Neural cell (in vitro differentiated cells): Measurements from ENCODE around the gene SYT2. TPM values are rescaled to one million over a fixed set of nuclear protein-coding genes. Genes with fewer than 3 reads are reported as not detected.

Experiments used
- H2AFZ ChIP-seq: fragments of 200-600, 300-800 bp; sonication (generic), shearing (Covaris generic); 2 replicates; pipeline ENCODE4 v1.6.0; 2014; ENCODE audit warnings: low read depth, mild to moderate bottlenecking, antibody characterized with exemption, low read length, moderate library complexity
- H3F3A ChIP-seq: fragments of 200-600 bp; shearing (Covaris generic); 2 replicates; pipeline ENCODE4 v1.6.1; 2016; ENCODE audit warnings: mild to moderate bottlenecking, moderate library complexity, mixed read lengths, antibody characterized with exemption, low read length; ENCODE audit not compliant: insufficient read depth, poor library complexity, severe bottlenecking
- H3K27ac ChIP-seq: fragments of 200-600, 300-800 bp; sonication (generic), shearing (Covaris generic); 2 replicates; pipeline ENCODE4 v1.5.1; 2014; ENCODE audit warnings: mild to moderate bottlenecking, low read length, moderate library complexity
- H3K27me3 ChIP-seq: fragments of 300-800, 200-600 bp; sonication (generic), shearing (Covaris generic); 2 replicates; pipeline ENCODE4 v1.6.0; 2014; ENCODE audit warnings: mild to moderate bottlenecking, low read depth, low read length, moderate library complexity; ENCODE audit not compliant: insufficient read depth
- H3K36me3 ChIP-seq: fragments of 300-800, 200-600 bp; sonication (generic), shearing (Covaris generic); 2 replicates; pipeline ENCODE4 v1.5.1; 2014; ENCODE audit warnings: mild to moderate bottlenecking, antibody characterized with exemption, low read length, moderate library complexity; ENCODE audit not compliant: insufficient read depth
- H3K4me2 ChIP-seq: fragments of 300-800, 200-600 bp; sonication (generic), shearing (Covaris generic); 2 replicates; pipeline ENCODE4 v1.6.0; 2014; ENCODE audit warnings: mild to moderate bottlenecking, low read length
- H3K4me3 ChIP-seq: fragments of 300-800, 200-600 bp; sonication (generic), shearing (Covaris generic); 2 replicates; pipeline ENCODE4 v1.5.1; 2014; ENCODE audit warnings: mild to moderate bottlenecking, low read length, moderate library complexity
- H3K79me2 ChIP-seq: fragments of 200-600 bp; shearing (Covaris generic); replicated peaks from 2 replicates; pipeline ENCODE4 v1.6.0; 2014; ENCODE audit warnings: mild to moderate bottlenecking, low read length, moderate library complexity; ENCODE audit not compliant: insufficient read depth
- H3K9ac ChIP-seq: fragments of 300-800, 200-600 bp; sonication (generic), shearing (Covaris generic); 2 replicates; pipeline ENCODE4 v1.6.1; 2016; ENCODE audit warnings: mild to moderate bottlenecking, low read length, mixed read lengths
- H3K9me2 ChIP-seq: fragments of 200-600 bp; shearing (Covaris generic); 2 replicates; pipeline ENCODE4 v1.6.1; 2016; ENCODE audit warnings: mild to moderate bottlenecking, low read length, mixed read lengths; ENCODE audit not compliant: insufficient read depth
- H3K9me3 ChIP-seq: fragments of 200-600, 300-800 bp; sonication (generic), shearing (Covaris generic); 2 replicates; pipeline ENCODE4 v1.6.1; 2016; ENCODE audit warnings: mild to moderate bottlenecking, mixed run types, low read length, moderate library complexity, mixed read lengths
- H4K20me1 ChIP-seq: fragments of 200-600 bp; shearing (Covaris generic); 2 replicates; pipeline ENCODE4 v1.6.1; 2016; ENCODE audit warnings: mild to moderate bottlenecking, mixed run types; ENCODE audit not compliant: insufficient read depth
- CTCF ChIP-seq: fragments of 450-650 bp; IDR thresholded peaks from 2 replicates; pipeline ENCODE4 v1.5.1; 2014; ENCODE audit warnings: antibody characterized with exemption, mild to moderate bottlenecking, moderate library complexity; ENCODE audit not compliant: poor library complexity, severe bottlenecking
- EP300 ChIP-seq: fragments of 450-650 bp; conservative IDR thresholded peaks from 2 replicates; pipeline ENCODE4 v1.6.1; 2014; ENCODE audit warnings: antibody characterized with exemption, mild to moderate bottlenecking, moderate library complexity; ENCODE audit not compliant: poor library complexity, severe bottlenecking
- EZH2 ChIP-seq: fragments of 200-600, 300-800 bp; shearing (Covaris generic), sonication (generic); IDR thresholded peaks from 2 replicates; pipeline ENCODE4 v1.6.1; 2014; ENCODE audit warnings: antibody characterized with exemption, low read length, borderline replicate concordance, mild to moderate bottlenecking; ENCODE audit not compliant: insufficient read depth, poor library complexity, severe bottlenecking
- MXI1 ChIP-seq: fragments of 450-650 bp; conservative IDR thresholded peaks from 2 replicates; pipeline ENCODE4 v1.6.1; 2014; ENCODE audit warnings: antibody characterized with exemption, mild to moderate bottlenecking; ENCODE audit not compliant: poor library complexity, severe bottlenecking
- POLR2AphosphoS5 ChIP-seq: IDR thresholded peaks from 2 replicates; pipeline ENCODE4 v1.6.1; 2012
- RAD21 ChIP-seq: fragments of 450-650 bp; conservative IDR thresholded peaks from 2 replicates; pipeline ENCODE4 v1.6.1; 2014; ENCODE audit warnings: antibody characterized with exemption, mild to moderate bottlenecking, moderate library complexity
- REST ChIP-seq: IDR thresholded peaks from 2 replicates; pipeline ENCODE4 v1.6.1; 2012; ENCODE audit warnings: borderline replicate concordance
- SMC3 ChIP-seq: fragments of 450-650 bp; conservative IDR thresholded peaks from 2 replicates; pipeline ENCODE4 v1.6.1; 2014; ENCODE audit warnings: antibody characterized with exemption, mild to moderate bottlenecking, moderate library complexity; ENCODE audit not compliant: poor library complexity
- TAF1 ChIP-seq: IDR thresholded peaks from 2 replicates; pipeline ENCODE4 v1.6.1; 2012; ENCODE audit warnings: low read depth
- polyA plus RNA-seq: library from polyadenylated mRNA; depleted of rRNA; stranded (reverse); fragments of >200 nt; gene quantifications from 2 replicates; pipeline ENCODE4 v1.2.3, GENCODE V29; 2014

Gene SYT2
- polyA plus RNA-seq, 1 donor from 2014 or later = 0.04 TPM

GRCh38 chr1:202645097-202645476 is 65.2 kb downstream of the SYT2 start:
- no peaks in the 10 kb centered on the region for H3K79me2 ChIP-seq
- no peak for TF ChIP-seq EP300
- TF ChIP-seq CTCF = no peak
- no peak for TF ChIP-seq REST
- TF ChIP-seq EZH2 = no peak
- TF ChIP-seq SMC3 = no peak
- no peak for TF ChIP-seq MXI1
- no peak for TF ChIP-seq POLR2AphosphoS5
- TF ChIP-seq RAD21 = no peak
- TF ChIP-seq TAF1 = no peak
- no peak overlapping the region for H3K4me2 ChIP-seq
- H3K36me3 ChIP-seq = no peaks in the 10 kb centered on the region
- H3K27ac ChIP-seq = no peak overlapping the region
- H3K4me3 ChIP-seq = no peak overlapping the region
- H4K20me1 ChIP-seq = no peaks in the 10 kb centered on the region
- H3K9me2 ChIP-seq = no peaks in the 10 kb centered on the region
- no peaks in the 10 kb centered on the region for H3K9me3 ChIP-seq
- H3F3A ChIP-seq = no peaks in the 10 kb centered on the region
- H2AFZ ChIP-seq = no peak overlapping the region
- H3K9ac ChIP-seq = no peak overlapping the region
- peaks cover 65% of the 10 kb centered on the region for H3K27me3 ChIP-seq

DNA sequence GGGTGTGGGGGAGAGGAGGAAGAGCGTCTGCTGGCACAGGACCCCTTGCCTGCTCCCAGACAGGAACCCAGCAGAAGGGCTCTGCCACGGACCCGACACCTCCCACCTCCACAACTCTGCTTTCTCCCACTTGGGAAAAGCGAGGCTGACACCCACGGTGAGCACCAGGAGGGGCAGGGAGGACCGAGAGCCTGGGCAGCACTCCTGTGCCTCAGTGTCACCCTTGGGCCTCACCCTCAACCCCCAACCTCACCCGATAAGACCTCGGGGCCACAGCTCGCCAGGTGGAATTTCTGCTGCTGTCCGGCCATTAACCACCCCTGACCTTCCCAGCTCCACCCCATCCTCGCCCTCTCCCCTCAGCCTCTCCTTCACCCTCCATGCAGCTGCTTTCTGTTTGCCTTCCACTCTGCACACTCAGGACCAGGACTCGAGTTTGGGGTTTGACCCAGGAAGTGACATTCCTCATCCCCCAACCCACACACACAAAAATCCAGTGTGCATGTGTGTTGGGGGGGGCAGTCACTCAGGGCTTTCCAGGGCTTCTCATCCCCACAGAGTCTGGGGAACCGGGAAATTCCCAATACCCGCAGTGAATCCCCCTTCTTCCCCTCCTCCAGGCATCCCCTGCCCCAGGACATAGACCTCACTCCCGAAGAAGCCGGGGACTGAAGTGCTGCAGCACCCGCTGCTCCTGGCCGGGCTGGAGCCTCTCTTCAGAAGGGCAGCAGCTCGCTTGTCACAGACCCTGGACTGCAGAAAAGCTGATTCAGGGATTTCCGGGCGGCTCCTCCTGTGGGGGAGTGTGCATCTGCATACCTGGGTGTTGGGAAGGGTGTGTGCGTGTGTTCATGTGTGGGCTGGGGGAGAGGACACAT is 65.8 kb downstream of the SYT2 start:
- Histone ChIP-seq H3K4me2 (no peak overlapping the region), H3K9me3 (no peaks in the 10 kb centered on the region), H2AFZ (no peak overlapping the region), H3K27ac (no peak overlapping the region), H3F3A (no peaks in the 10 kb centered on the region), H3K9ac (peak overlapping the region; percentile 9), H3K9me2 (no peaks in the 10 kb centered on the region), H3K36me3 (no peaks in the 10 kb centered on the region), H3K27me3 (peaks cover 65% of the 10 kb centered on the region), H3K4me3 (peak overlapping the region; percentile 65), H4K20me1 (no peaks in the 10 kb centered on the region), H3K79me2 (no peaks in the 10 kb centered on the region)
- TF ChIP-seq SMC3 (no peak), TAF1 (no peak), POLR2AphosphoS5 (no peak), MXI1 (no peak), RAD21 (no peak), CTCF (no peak), REST (no peak), EZH2 (no peak), EP300 (no peak)
